Measurements from ENCODE around the gene ANKRD13C. TPM values are rescaled to one million over a fixed set of nuclear protein-coding genes. Genes with fewer than 3 reads are reported as not detected.
A peak's percentile ranks its signal among the peaks of the same experiment; 100 is the strongest.
"Not testable (repeated sequence)": the region's sequence is repeated elsewhere in the genome, so short reads cannot be mapped to it uniquely, and the experiment has no call there.

The ANKRD13C gene
- total and polyA plus RNA-seq, 10 donors, result 7.4 to 27.7 (median 20.7) TPM

GRCh38 chr1:70353044-70353443 is 1.5 kb downstream of the ANKRD13C start:
- Histone ChIP-seq H3K4me1 (peaks cover 30 to 75% (median 61%) of the 10 kb centered on the region in 6 donors), H3K27ac (peak overlapping the region in 1 of 8 donors; percentile 92), H3K4me3 (peak overlapping the region in 7 of 8 donors; percentile 81 to 91 (median 88)), H3K36me3 (peaks cover 0 to 13% (median 7%) of the 10 kb centered on the region in 6 donors), H3K9me3 (no peaks in the 10 kb centered on the region), H3K27me3 (replicated peaks in 1 of 7) (no peaks in the 10 kb centered on the region)
- no peak for DNase-seq
- intact Hi-C loops (cut with DNase I; ENCODE audit: low total_unique reads), result loop anchor here (10.0 kb wide), 1 partner anchor 62 kb away; the partner anchor contains the start of gene CTH
- TF ChIP-seq CTCF (IDR thresholded peaks at IDR 0.05 in 8 of 11, conservative IDR thresholded peaks at IDR 0.05 in 3 of 11) (no peak), POLR2AphosphoS5 (IDR thresholded peaks at IDR 0.05) (no peak), POLR2A (IDR thresholded peaks at IDR 0.05) (no peak)
- 43 to 55% (median 49%) methylated on average over 4 of the region's 4 CpGs for WGBS, 5 donors

- H3K27ac ChIP-seq; H3K27me3 ChIP-seq (replicated peaks in 1 of 7); H3K4me3 ChIP-seq; H3K9me3 ChIP-seq; DNase-seq: not testable (repeated sequence)
- H3K4me1 ChIP-seq, result peaks cover 27 to 82% (median 61%) of the 10 kb centered on the region in 6 donors
- intact Hi-C loops (cut with DNase I; ENCODE audit: low total_unique reads), result loop anchor here (10.0 kb wide), 1 partner anchor 65 kb away; the partner anchor contains the start of gene CTH
- 93 to 98% (median 95%) methylated on average over 4 of the region's 4 CpGs for WGBS, 5 donors
- H3K36me3 ChIP-seq, result peaks cover 0 to 18% (median 7%) of the 10 kb centered on the region in 6 donors
These were observed 4.7 kb downstream of the ANKRD13C start for GRCh38 chr1:70349799-70350198.

DNA sequence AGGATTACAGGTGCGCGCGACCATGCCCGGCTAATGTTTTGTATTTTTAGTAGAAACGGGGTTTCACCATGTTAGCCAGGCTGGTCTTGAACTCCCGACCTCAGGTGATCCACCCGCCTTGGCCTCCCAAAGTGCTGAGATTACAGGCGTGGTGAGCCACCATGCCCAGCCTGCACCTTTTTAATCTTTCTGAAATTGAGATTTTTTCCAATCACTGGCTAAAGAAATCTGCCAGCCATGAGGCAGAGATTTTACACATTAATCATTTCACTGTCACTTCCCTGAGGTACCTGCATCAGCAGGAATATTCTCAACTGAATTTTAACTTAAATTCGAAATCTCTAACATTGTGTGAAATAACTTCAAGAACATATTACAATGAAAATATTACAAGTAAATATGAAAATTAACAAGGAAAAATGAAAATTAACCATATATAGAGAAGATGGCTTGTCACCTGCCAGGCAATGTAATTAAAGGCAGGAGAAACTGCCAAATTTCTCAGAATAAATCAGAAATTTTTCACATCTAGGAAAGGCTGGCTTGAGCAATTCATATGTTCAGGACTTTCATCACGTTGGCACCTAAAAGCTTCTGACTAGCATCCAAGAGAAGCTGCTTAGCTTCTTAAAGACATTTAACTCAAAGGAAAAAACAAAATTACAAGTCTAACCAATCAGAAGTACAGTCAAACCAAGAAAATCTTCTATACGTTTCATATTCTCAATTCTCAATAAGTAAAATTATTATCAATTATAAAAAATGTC is 5.9 kb downstream of the ANKRD13C start:
- Histone ChIP-seq H3K9me3 (no peaks in the 10 kb centered on the region), H3K36me3 (peaks cover 0 to 27% (median 7%) of the 10 kb centered on the region in 6 donors), H3K4me3 (no peak overlapping the region), H3K27ac (no peak overlapping the region), H3K27me3 (replicated peaks in 1 of 7) (no peaks in the 10 kb centered on the region), H3K4me1 (peaks cover 27 to 77% (median 57%) of the 10 kb centered on the region in 6 donors)
- intact Hi-C loops (cut with DNase I; ENCODE audit: low total_unique reads), result no loop called here
- 83 to 95% (median 91%) methylated on average over 11 of the region's 11 CpGs for WGBS, 5 donors
- DNase-seq, result no peak
- no peak for TF ChIP-seq CTCF (IDR thresholded peaks at IDR 0.05 in 8 of 11, conservative IDR thresholded peaks at IDR 0.05 in 3 of 11)
- TF ChIP-seq POLR2AphosphoS5 (IDR thresholded peaks at IDR 0.05), result no peak
- no peak for TF ChIP-seq POLR2A (IDR thresholded peaks at IDR 0.05)

DNA sequence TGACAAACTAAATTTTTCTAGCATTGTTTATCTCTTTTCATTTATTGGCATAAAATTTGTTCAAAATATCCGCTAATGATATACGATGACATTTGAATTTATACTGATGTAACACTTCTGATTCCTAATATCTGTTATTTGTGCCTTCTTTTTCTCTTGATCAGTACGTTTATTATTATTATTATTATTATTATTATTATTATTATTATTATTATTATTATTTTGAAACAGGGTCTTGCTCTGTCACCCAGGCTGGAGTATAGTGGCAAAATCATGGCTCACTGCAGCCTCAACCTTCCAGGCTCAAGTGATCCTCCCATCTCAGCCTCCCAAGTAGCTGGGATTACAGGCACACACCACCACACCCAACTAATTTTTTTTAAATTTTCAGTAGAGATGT is 14.9 kb downstream of the ANKRD13C start:
- H3K9me3 ChIP-seq; H3K27ac ChIP-seq; H3K4me1 ChIP-seq; DNase-seq; H3K4me3 ChIP-seq; intact Hi-C loops (cut with DNase I; ENCODE audit: low total_unique reads); H3K27me3 ChIP-seq (replicated peaks in 1 of 7): not testable (repeated sequence)
- WGBS, 5 donors, result 95 to 100% (median 97%) methylated on average over 3 of the region's 3 CpGs
- H3K36me3 ChIP-seq, result peaks cover 0 to 40% (median 3%) of the 10 kb centered on the region in 6 donors

- no peak overlapping the region for H3K4me3 ChIP-seq
- DNase-seq, result no peak
These were observed 18.5 kb downstream of the ANKRD13C start for GRCh38 chr1:70336050-70336449.

More at GRCh38 chr1:70336050-70336449, 18.5 kb downstream of the ANKRD13C start:
- intact Hi-C loops (cut with DNase I; ENCODE audit: low total_unique reads), result no loop called here
- Histone ChIP-seq H3K27ac (no peak overlapping the region), H3K27me3 (replicated peaks in 1 of 7) (no peaks in the 10 kb centered on the region), H3K4me1 (peaks cover 0 to 5% (median 0%) of the 10 kb centered on the region in 6 donors), H3K36me3 (peaks cover 0 to 46% (median 7%) of the 10 kb centered on the region in 6 donors), H3K9me3 (no peaks in the 10 kb centered on the region)
- TF ChIP-seq POLR2AphosphoS5 (IDR thresholded peaks at IDR 0.05), result no peak
- TF ChIP-seq CTCF (IDR thresholded peaks at IDR 0.05 in 8 of 11, conservative IDR thresholded peaks at IDR 0.05 in 3 of 11), result no peak
- TF ChIP-seq POLR2A (IDR thresholded peaks at IDR 0.05), result no peak

All from spleen (tissue), 11 donors.